ENCODE data around the gene PRKN.
A peak's percentile ranks its signal among the peaks of the same experiment; 100 is the strongest.

PRKN gene

GRCh38 chr6:161374971-161375873 is 1352.3 kb downstream of the PRKN start:
- no peak overlapping the region for H3K27ac ChIP-seq (ENCODE audit: extremely low read depth, low read depth, low read length)
- H3K36me3 ChIP-seq (ENCODE audit: control insufficient read depth in 2 of 2, insufficient read depth in 1 of 2, low read length in 2 of 2) = no peaks in the 10 kb centered on the region
- POLR2A ChIA-PET = no interaction called here
- TF ChIP-seq ZNF423 (tag by site-specific recombination; IDR thresholded peaks at IDR 0.05) (no peak), ZIC2 (tag by site-specific recombination; IDR thresholded peaks at IDR 0.05) (0 out of 2 replicates have a peak, but pooled peaks have one; percentile 10)
- H3K9me3 ChIP-seq (ENCODE audit: control insufficient read depth, insufficient read depth, low read depth, low read length) = no peaks in the 10 kb centered on the region
- H3K4me3 ChIP-seq (ENCODE audit: low read depth, low read length) = no peak overlapping the region
- H3K4me1 ChIP-seq (ENCODE audit: control insufficient read depth, insufficient read depth, low read length) = no peaks in the 10 kb centered on the region
- CTCF ChIA-PET = interaction anchor here (0.6 to 11.3 kb wide), 16 partner anchors 10 to 1639 kb away, joined by 3 to 261 read pairs (median 4); no protein-coding TSS in a partner anchor

GRCh38 chr6:161373905-161374451 is 1353.6 kb downstream of the PRKN start:
- Histone ChIP-seq H3K36me3 (ENCODE audit: control insufficient read depth in 2 of 2, insufficient read depth in 1 of 2, low read length in 2 of 2) (no peaks in the 10 kb centered on the region), H3K9me3 (ENCODE audit: control insufficient read depth, insufficient read depth, low read depth, low read length) (no peaks in the 10 kb centered on the region), H3K27ac (ENCODE audit: extremely low read depth, low read depth, low read length) (no peak overlapping the region), H3K4me3 (ENCODE audit: low read depth, low read length) (no peak overlapping the region), H3K4me1 (ENCODE audit: control insufficient read depth, insufficient read depth, low read length) (no peaks in the 10 kb centered on the region)
- CTCF ChIA-PET = interaction anchor here (0.5 to 11.3 kb wide), 50 partner anchors 10 to 1326 kb away, joined by 3 to 261 read pairs (median 4); no protein-coding TSS in a partner anchor
- POLR2A ChIA-PET = no interaction called here
- TF ChIP-seq ZBTB6 (tag by site-specific recombination; IDR thresholded peaks at IDR 0.05) = no peak
- TF ChIP-seq ZNF2 (tag by site-specific recombination; IDR thresholded peaks at IDR 0.05) = peak; percentile 54; the same call in 1 of the 2 replicates
- TF ChIP-seq ZSCAN4 (tag by site-specific recombination; IDR thresholded peaks at IDR 0.05) = peak; percentile 67
- TF ChIP-seq ZNF660 (tag by site-specific recombination; IDR thresholded peaks at IDR 0.05) = no peak; the same call in 1 of the 2 replicates
- TF ChIP-seq ZNF214 (tag by site-specific recombination; IDR thresholded peaks at IDR 0.05; ENCODE audit: borderline replicate concordance) = no peak
- peak; percentile 63; the same call in 1 of the 2 replicates for TF ChIP-seq GLI4 (tag by site-specific recombination; IDR thresholded peaks at IDR 0.05)
- no peak for TF ChIP-seq ZNF610 (tag by site-specific recombination; IDR thresholded peaks at IDR 0.05; ENCODE audit: borderline replicate concordance)
- TF ChIP-seq ZNF169 (tag by site-specific recombination; IDR thresholded peaks at IDR 0.05) = no peak
- TF ChIP-seq ZNF654 (tag by site-specific recombination; IDR thresholded peaks at IDR 0.05; ENCODE audit: low read depth) = peak; percentile 84
- TF ChIP-seq ZNF549 (tag by site-specific recombination; IDR thresholded peaks at IDR 0.05) = no peak
- TF ChIP-seq ZNF488 (tag by site-specific recombination; IDR thresholded peaks at IDR 0.05) = 0 out of 2 replicates have a peak, but pooled peaks have one; percentile 17
- no peak for TF ChIP-seq ZBTB49 (tag by site-specific recombination; IDR thresholded peaks at IDR 0.05; ENCODE audit: low read depth)
- no peak for TF ChIP-seq ZBTB17 (tag by site-specific recombination; IDR thresholded peaks at IDR 0.05)
- TF ChIP-seq SALL2 (tag by site-specific recombination; IDR thresholded peaks at IDR 0.05; ENCODE audit: borderline replicate concordance) = peak; percentile 27; the same call in 1 of the 2 replicates
- TF ChIP-seq ZNF707 (tag by site-specific recombination; IDR thresholded peaks at IDR 0.05) = peak; percentile 56
- TF ChIP-seq SP2 (tag by site-specific recombination; IDR thresholded peaks at IDR 0.05) = no peak
- TF ChIP-seq ZNF202 (tag by site-specific recombination; IDR thresholded peaks at IDR 0.05; ENCODE audit: borderline replicate concordance) = no peak
- no peak for TF ChIP-seq ZNF391 (tag by site-specific recombination; IDR thresholded peaks at IDR 0.05; ENCODE audit: borderline replicate concordance, low read depth)
- no peak for TF ChIP-seq PRDM1 (tag by site-specific recombination; IDR thresholded peaks at IDR 0.05)
- no peak for TF ChIP-seq ZBTB21 (tag by site-specific recombination; IDR thresholded peaks at IDR 0.05)
- peak; percentile 21 for TF ChIP-seq ZBTB26 (tag by site-specific recombination; optimal IDR thresholded peaks at IDR 0.05)
- 0 out of 2 replicates have a peak, but pooled peaks have one; percentile 16 for TF ChIP-seq ZSCAN16 (tag by site-specific recombination; IDR thresholded peaks at IDR 0.05)
- peak; percentile 56 for TF ChIP-seq WT1 (tag by site-specific recombination; IDR thresholded peaks at IDR 0.05)
- TF ChIP-seq KLF1 (tag by site-specific recombination; IDR thresholded peaks at IDR 0.05) = 0 out of 2 replicates have a peak, but pooled peaks have one; percentile 24
